Glutamatergic neuron (in vitro differentiated cells): Measurements from ENCODE around the gene B4GALT6. TPM values are rescaled to one million over a fixed set of nuclear protein-coding genes. Genes with fewer than 3 reads are reported as not detected.

Experiments
- DNase-seq: peaks from one replicate; pipeline ENCODE4 v3.0.0; 2022
- H3K27ac Mint-ChIP-seq: one replicate; pipeline ENCODE4 v1.8.0; 2020; ENCODE audit warnings: mild to moderate bottlenecking, mixed read lengths, inconsistent platforms; ENCODE audit not compliant: unreplicated experiment
- H3K27me3 Mint-ChIP-seq: one replicate; pipeline ENCODE4 v1.8.0; 2020; ENCODE audit warnings: mild to moderate bottlenecking, moderate library complexity, mixed read lengths, inconsistent platforms; ENCODE audit not compliant: unreplicated experiment
- H3K36me3 Mint-ChIP-seq: one replicate; pipeline ENCODE4 v1.8.0; 2020; ENCODE audit warnings: mild to moderate bottlenecking, mixed read lengths, inconsistent platforms; ENCODE audit not compliant: unreplicated experiment
- H3K4me1 Mint-ChIP-seq: one replicate; pipeline ENCODE4 v1.8.0; 2020; ENCODE audit warnings: mild to moderate bottlenecking, low read depth, mixed read lengths, inconsistent platforms; ENCODE audit not compliant: unreplicated experiment
- H3K4me3 Mint-ChIP-seq: one replicate; pipeline ENCODE4 v1.8.0; 2020; ENCODE audit warnings: mild to moderate bottlenecking, mixed read lengths, inconsistent platforms; ENCODE audit not compliant: unreplicated experiment
- H3K9me3 Mint-ChIP-seq: one replicate; pipeline ENCODE4 v1.8.0; 2020; ENCODE audit warnings: mild to moderate bottlenecking, moderate library complexity, mixed read lengths, inconsistent platforms; ENCODE audit not compliant: unreplicated experiment
- CTCF ChIP-seq: fragments of 200-600 bp; sonication (generic); IDR thresholded peaks from one replicate; pipeline ENCODE4 v1.5.0; 2021; ENCODE audit not compliant: partially characterized antibody, unreplicated experiment
- total RNA-seq: library from RNA; stranded (reverse); fragmentation: NEBNext Ultra II Directional; extraction: Animal tissue kit (Norgen Biotek cat#: 25700); gene quantifications from one replicate; pipeline ENCODE4 v1.2.1, GENCODE V29; 2021; ENCODE audit not compliant: unreplicated experiment

Gene B4GALT6
- total RNA-seq, 1 donor from 2014 or later: 16.5 TPM

- no peak for TF ChIP-seq CTCF
- Mint-ChIP-seq H3K27ac (no peak overlapping the region), H3K36me3 (peaks cover 6% of the 10 kb centered on the region), H3K4me3 (no peak overlapping the region), H3K27me3 (peaks cover 10% of the 10 kb centered on the region), H3K4me1 (peaks cover 26% of the 10 kb centered on the region), H3K9me3 (peaks cover 3% of the 10 kb centered on the region)
- no peak for DNase-seq
These were observed 35.4 kb downstream of the B4GALT6 start for GRCh38 chr18:31648966-31649429.

GRCh38 chr18:31648458-31648857, 35.9 kb downstream of the B4GALT6 start:
- TF ChIP-seq CTCF: no peak
- Mint-ChIP-seq H3K36me3 (peaks cover 6% of the 10 kb centered on the region), H3K4me3 (no peak overlapping the region), H3K27ac (no peak overlapping the region), H3K9me3 (peaks cover 3% of the 10 kb centered on the region), H3K4me1 (peaks cover 26% of the 10 kb centered on the region), H3K27me3 (peaks cover 10% of the 10 kb centered on the region)
- DNase-seq: no peak

- peaks cover under 1% of the 10 kb centered on the region for H3K9me3 Mint-ChIP-seq
- TF ChIP-seq CTCF: no peak
- no peak overlapping the region for H3K4me3 Mint-ChIP-seq
- no peak for DNase-seq
- H3K27ac Mint-ChIP-seq: no peak overlapping the region
- peaks cover 5% of the 10 kb centered on the region for H3K36me3 Mint-ChIP-seq
- peaks cover 5% of the 10 kb centered on the region for H3K27me3 Mint-ChIP-seq
- peaks cover 22% of the 10 kb centered on the region for H3K4me1 Mint-ChIP-seq
These were observed 37.1 kb downstream of the B4GALT6 start for GRCh38 chr18:31647127-31647753.

GRCh38 chr18:31646332-31647126, 37.9 kb downstream of the B4GALT6 start:
- peak overlapping the region; percentile 11 for H3K27ac Mint-ChIP-seq

More at GRCh38 chr18:31646332-31647126, 37.9 kb downstream of the B4GALT6 start:
- no peak overlapping the region for H3K4me3 Mint-ChIP-seq
- H3K27me3 Mint-ChIP-seq: peaks cover 2% of the 10 kb centered on the region
- DNase-seq: no peak
- TF ChIP-seq CTCF: no peak
- no peaks in the 10 kb centered on the region for H3K36me3 Mint-ChIP-seq
- H3K4me1 Mint-ChIP-seq: peaks cover 20% of the 10 kb centered on the region
- no peaks in the 10 kb centered on the region for H3K9me3 Mint-ChIP-seq
